K562 (cell line): ENCODE measurements around the gene NYAP2. TPM values are rescaled to one million over a fixed set of nuclear protein-coding genes. Genes with fewer than 3 reads are reported as not detected.

Experiments used
- ATAC-seq: fragments of 200-7000 bp; cut with Tn5 transposase; 3 replicates; pipeline ENCODE4 v1.9.1; 2020; ENCODE audit warnings: moderate library complexity
- BruUV-seq: library from RNA; stranded (reverse); fragments of 400-500 nt; replicated peaks from 2 replicates; lab custom pipeline; 2021; lab: Mats Ljungman, UMichigan
- CTCF ChIA-PET: fragments of 300-600 bp; formaldehyde crosslinking; extraction: SDS; loops from one replicate; lab custom pipeline; 2021; ENCODE audit warnings: low intra/inter-chr PET ratio; lab: Yijun Ruan, JAX
- POLR2A ChIA-PET: fragments of 300-600, 350-650 bp; sonication (Branson Sonifier 250); formaldehyde crosslinking; extraction: SDS; loops from one replicate; lab custom pipeline; 2021; ENCODE audit warnings: antibody characterized with exemption, inconsistent platforms; lab: Yijun Ruan, JAX
- DNase-seq, 4 experiments: peaks; one replicate each; pipeline versions ENCODE4 v3.0.0 to v3.0.0-alpha.2; 2011 to 2018; ENCODE audit warnings: low spot score in 3 of 4, mixed read lengths in 3 of 4; ENCODE audit errors: extremely low read depth in 1 of 4
- FAIRE-seq: peaks from 2 replicates; lab custom pipeline; 2011; peaks lifted over from hg19 to GRCh38; lab: Jason Lieb, UNC
- H2AFZ ChIP-seq: 2 replicates; pipeline ENCODE4 v1.6.0; 2011; ENCODE audit warnings: low read depth, low read length, control low read depth, inconsistent platforms
- H3K27ac ChIP-seq: fragments of 200-600 bp; 3 replicates; pipeline ENCODE4 v1.8.0; 2011; ENCODE audit warnings: low read depth, mild to moderate bottlenecking, control low read depth, inconsistent platforms, low read length, moderate library complexity, mixed read lengths; ENCODE audit errors: extremely low read depth
- H3K27me3 ChIP-seq, 2 experiments: fragments of 300-600 bp in 1 of 2; 2 replicates in 1 of 2; 3 replicates in 1 of 2; pipeline versions ENCODE4 v1.6.0 to v1.8.0; 2011; ENCODE audit warnings: inconsistent platforms in 2 of 2, low read length in 2 of 2, mild to moderate bottlenecking in 1 of 2, mixed read lengths in 1 of 2, moderate library complexity in 1 of 2; ENCODE audit not compliant: control insufficient read depth in 2 of 2, insufficient read depth in 2 of 2
- H3K36me3 ChIP-seq: fragments of 300-600 bp; 3 replicates; pipeline ENCODE4 v1.8.0; 2011; ENCODE audit warnings: mild to moderate bottlenecking, low read length, inconsistent platforms; ENCODE audit not compliant: control insufficient read depth, insufficient read depth
- H3K4me1 ChIP-seq, 2 experiments: fragments of 200-600 bp in 1 of 2; replicated peaks in 1 of 2; 2 replicates in 1 of 2; 3 replicates in 1 of 2; pipeline versions ENCODE4 v1.5.1 to v1.8.0; 2011; ENCODE audit warnings: inconsistent platforms in 2 of 2, low read length in 2 of 2, mild to moderate bottlenecking in 1 of 2, mixed read lengths in 1 of 2, moderate library complexity in 1 of 2; ENCODE audit not compliant: control insufficient read depth in 2 of 2, insufficient read depth in 2 of 2
- H3K4me2 ChIP-seq: 2 replicates; pipeline ENCODE4 v1.6.1; 2011; ENCODE audit warnings: low read length, control low read depth, inconsistent platforms, mixed read lengths; ENCODE audit not compliant: insufficient read depth
- H3K4me3 ChIP-seq: fragments of 200-600 bp; sonication (generic), shearing (Covaris generic); 2 replicates; pipeline ENCODE4 v1.5.1; 2016; ENCODE audit warnings: control low read depth, inconsistent platforms
- H3K79me2 ChIP-seq: fragments of 200-600 bp; 3 replicates; pipeline ENCODE4 v1.8.0; 2011; ENCODE audit warnings: low read length, inconsistent platforms; ENCODE audit not compliant: control insufficient read depth, insufficient read depth
- H3K9ac ChIP-seq, 2 experiments: 2 replicates each; pipeline versions ENCODE4 v1.6.0 to v1.6.1; 2011; ENCODE audit warnings: low read depth in 2 of 2, low read length in 2 of 2, control low read depth in 1 of 2, inconsistent platforms in 1 of 2, mild to moderate bottlenecking in 1 of 2, mixed read lengths in 1 of 2; ENCODE audit not compliant: insufficient read depth in 1 of 2
- H3K9me1 ChIP-seq: one replicate; pipeline ENCODE4 v1.6.0; 2011; ENCODE audit warnings: inconsistent platforms, mild to moderate bottlenecking, low read length, moderate library complexity; ENCODE audit not compliant: control insufficient read depth, insufficient read depth
- H3K9me3 ChIP-seq: replicated peaks from 2 replicates; pipeline ENCODE4 v1.5.1; 2011; ENCODE audit warnings: low read depth, low read length, inconsistent platforms; ENCODE audit not compliant: control insufficient read depth, insufficient read depth
- H4K20me1 ChIP-seq: replicated peaks from 2 replicates; pipeline ENCODE4 v1.6.1; 2011; ENCODE audit warnings: low read length, inconsistent platforms, mixed read lengths; ENCODE audit not compliant: control insufficient read depth, insufficient read depth
- CREB1 ChIP-seq, 2 experiments: sonication (generic) in 1 of 2; formaldehyde crosslinking in 1 of 2; IDR thresholded peaks; 2 replicates each; pipeline versions ENCODE4 v1.6.1 to v1.8.0; 2012 to 2022; ENCODE audit warnings: inconsistent platforms in 1 of 2, mild to moderate bottlenecking in 1 of 2, missing genetic modification reagents in 1 of 2, moderate library complexity in 1 of 2
- HCFC1 ChIP-seq: IDR thresholded peaks from 2 replicates; pipeline ENCODE4 v1.6.1; 2012; ENCODE audit warnings: low read depth, low read length, improper control_type of control experiment
- HNRNPL ChIP-seq: fragments of 200-400 bp; formaldehyde crosslinking; IDR thresholded peaks from 2 replicates; pipeline ENCODE4 v1.6.1; 2017; ENCODE audit warnings: low read depth, mild to moderate bottlenecking, low read length
- ILF3 ChIP-seq: fragments of 450-650 bp; IDR thresholded peaks from 2 replicates; pipeline ENCODE4 v1.6.1; 2018; ENCODE audit warnings: antibody characterized with exemption, mild to moderate bottlenecking, moderate library complexity, borderline replicate concordance
- LARP7 ChIP-seq: fragments of 450-650 bp; IDR thresholded peaks from 2 replicates; pipeline ENCODE4 v1.6.1; 2016
- NCOA2 ChIP-seq, 2 experiments: fragments of 450-650 bp; IDR thresholded peaks; 2 replicates each; pipeline ENCODE4 v1.6.1; 2018; ENCODE audit warnings: mild to moderate bottlenecking in 2 of 2, moderate library complexity in 1 of 2; ENCODE audit not compliant: partially characterized antibody in 2 of 2
- NFYB ChIP-seq: IDR thresholded peaks from 2 replicates; pipeline ENCODE4 v1.6.1; 2011; ENCODE audit warnings: mild to moderate bottlenecking, moderate library complexity; ENCODE audit not compliant: insufficient read length; ENCODE audit errors: extremely low read depth
- OTX1 ChIP-seq: fragments of 450-650 bp; formaldehyde crosslinking; IDR thresholded peaks from 2 replicates; pipeline ENCODE4 v1.4.0; 2022; ENCODE audit warnings: mild to moderate bottlenecking
- RAD51 ChIP-seq: fragments of 450-650 bp; IDR thresholded peaks from 2 replicates; pipeline ENCODE4 v1.7.1; 2016; ENCODE audit warnings: low read depth, mild to moderate bottlenecking, borderline replicate concordance
- RBM17 ChIP-seq: fragments of 200-400 bp; formaldehyde crosslinking; IDR thresholded peaks from 2 replicates; pipeline ENCODE4 v1.6.1; 2017; ENCODE audit warnings: low read depth, mild to moderate bottlenecking, low read length, borderline replicate concordance
- RHOXF2B ChIP-seq: fragments of 250-450 bp; sonication (Bioruptor Pico); conservative IDR thresholded peaks from 2 replicates; pipeline ENCODE4 v1.5.1; 2021
- STAT5B ChIP-seq: fragments of 250-450 bp; sonication (Bioruptor Pico); IDR thresholded peaks from 2 replicates; pipeline ENCODE4 v1.8.0; 2021; ENCODE audit warnings: mild to moderate bottlenecking, inconsistent platforms
- ZNF197 ChIP-seq: fragments of 200-800 bp; sonication (Bioruptor generic); IDR thresholded peaks from 2 replicates; pipeline ENCODE4 v1.6.1; 2016; ENCODE audit warnings: low read depth, missing genetic modification characterization, missing compliant biosample characterization
- ZNF316 ChIP-seq: fragments of 450-650 bp; IDR thresholded peaks from 2 replicates; pipeline ENCODE4 v1.6.1; 2016
- ZNF57 ChIP-seq: fragments of 450-650 bp; formaldehyde crosslinking; IDR thresholded peaks from 2 replicates; pipeline ENCODE4 v1.4.0; 2020; ENCODE audit warnings: mild to moderate bottlenecking, moderate library complexity
- ZNF75A ChIP-seq: fragments of 450-650 bp; formaldehyde crosslinking; IDR thresholded peaks from 2 replicates; pipeline ENCODE4 v1.4.0; 2020; ENCODE audit warnings: mild to moderate bottlenecking
- WGBS: fragments of 100-300 bp; shearing (Covaris generic); methylation state at CpG from one replicate; pipeline ENCODE4 v1.1.6; 2016; ENCODE audit warnings: low coverage, mixed read lengths; ENCODE audit not compliant: insufficient coverage; ENCODE audit errors: missing lambda C conversion rate; 5-methylcytosine and 5-hydroxymethylcytosine counted together
- in situ Hi-C: fragments of 300-500 bp; cut with MboI; formaldehyde crosslinking; loops from 4 replicates; pipeline ENCODE4 v1.15.0; 2018; ENCODE audit warnings: inconsistent platforms, mixed read lengths
- intact Hi-C: fragments of 100-400 bp; cut with micrococcal nuclease; formaldehyde crosslinking; loops from 2 replicates; pipeline ENCODE4 v1.14.2; 2022
- polyA plus RNA-seq, 8 experiments: library from polyadenylated mRNA; depleted of rRNA in 4 of 8; stranded (reverse) in 5 of 8; unstranded in 3 of 8; fragments of >200 nt; fragmentation: Nextera tagmentation in 2 of 8; fragmentation: Illumina TruSeq in 1 of 8; extraction: Ambion mirVana in 2 of 8; extraction: Trizol in 1 of 8; gene quantifications; 2 replicates each; pipeline versions ENCODE4 v1.2.1 to v1.2.3, GENCODE V29; 2011 to 2014; ENCODE audit warnings: inconsistent platforms in 1 of 8, missing spikeins in 1 of 8
- total RNA-seq, 7 experiments: library from RNA; depleted of rRNA in 6 of 7; stranded (reverse); fragments of >200 nt in 6 of 7; fragmentation: Illumina TruSeq in 2 of 7; extraction: Trizol in 2 of 7; gene quantifications; 2 replicates each; pipeline versions ENCODE4 v1.2.1 to v1.2.3, GENCODE V29; 2011 to 2021; ENCODE audit warnings: low replicate concordance in 1 of 7
- TF ChIP-seq, protein P1 (sequence below): fragments of 450-650 bp; formaldehyde crosslinking; IDR thresholded peaks from 2 replicates; pipeline ENCODE4 v1.4.0; 2020; ENCODE audit warnings: mild to moderate bottlenecking, mixed read lengths
- TF ChIP-seq, protein P2 (sequence below): fragments of 250-450 bp; sonication (Bioruptor Pico); IDR thresholded peaks from 2 replicates; pipeline ENCODE4 v1.6.1; 2021; ENCODE audit warnings: mild to moderate bottlenecking
- TF ChIP-seq, protein P3 (sequence below): IDR thresholded peaks from 2 replicates; pipeline ENCODE4 v1.6.1; 2016; ENCODE audit warnings: missing genetic modification characterization, missing compliant biosample characterization

NYAP2 gene
- total and polyA plus RNA-seq, 9 of the 15 experiments (the other 6 are each of a cell fraction or from before 2014, with no cell fraction given): 0.03 to 0.04 (median 0.04) TPM; not detected in 3

DNA sequence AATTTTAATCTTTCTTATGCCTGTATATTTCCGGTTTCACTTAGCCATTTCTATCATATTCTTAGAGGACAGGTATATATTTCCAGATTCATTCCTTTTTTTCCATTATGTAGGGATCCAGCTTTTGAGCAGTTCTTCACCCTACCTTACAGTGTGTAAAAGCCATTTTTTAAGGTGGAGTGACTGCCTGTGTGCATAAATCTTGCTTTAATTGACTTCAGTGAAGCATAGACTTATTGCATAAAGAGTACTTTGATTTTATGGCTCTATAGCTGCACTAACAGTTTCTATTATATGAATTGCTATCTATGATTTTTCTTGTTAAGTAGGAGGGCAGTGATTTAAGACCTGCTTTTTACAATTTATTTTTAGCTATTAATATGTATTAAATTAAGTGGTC lies 132.6 kb downstream of the NYAP2 start (continued):
- TF ChIP-seq, protein P1, sequence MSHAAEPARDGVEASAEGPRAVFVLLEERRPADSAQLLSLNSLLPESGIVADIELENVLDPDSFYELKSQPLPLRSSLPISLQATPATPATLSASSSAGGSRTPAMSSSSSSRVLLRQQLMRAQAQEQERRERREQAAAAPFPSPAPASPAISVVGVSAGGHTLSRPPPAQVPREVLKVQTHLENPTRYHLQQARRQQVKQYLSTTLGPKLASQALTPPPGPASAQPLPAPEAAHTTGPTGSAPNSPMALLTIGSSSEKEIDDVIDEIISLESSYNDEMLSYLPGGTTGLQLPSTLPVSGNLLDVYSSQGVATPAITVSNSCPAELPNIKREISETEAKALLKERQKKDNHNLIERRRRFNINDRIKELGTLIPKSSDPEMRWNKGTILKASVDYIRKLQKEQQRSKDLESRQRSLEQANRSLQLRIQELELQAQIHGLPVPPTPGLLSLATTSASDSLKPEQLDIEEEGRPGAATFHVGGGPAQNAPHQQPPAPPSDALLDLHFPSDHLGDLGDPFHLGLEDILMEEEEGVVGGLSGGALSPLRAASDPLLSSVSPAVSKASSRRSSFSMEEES (CRISPR knock-in tag): no peak
- no peak for TF ChIP-seq HNRNPL
- TF ChIP-seq NFYB: no peak
- TF ChIP-seq OTX1: no peak
- TF ChIP-seq RHOXF2B: no peak
- TF ChIP-seq ILF3: no peak
- no peak for TF ChIP-seq LARP7
- no peak for TF ChIP-seq NCOA2 (IDR thresholded peaks at IDR 0.05; ENCODE audit: partially characterized antibody in 2 of 2)
- no peak for TF ChIP-seq CREB1 (IDR thresholded peaks at IDR 0.05)
- TF ChIP-seq CREB1 (CRISPR knock-in tag; IDR thresholded peaks at IDR 0.05): no peak

DNA sequence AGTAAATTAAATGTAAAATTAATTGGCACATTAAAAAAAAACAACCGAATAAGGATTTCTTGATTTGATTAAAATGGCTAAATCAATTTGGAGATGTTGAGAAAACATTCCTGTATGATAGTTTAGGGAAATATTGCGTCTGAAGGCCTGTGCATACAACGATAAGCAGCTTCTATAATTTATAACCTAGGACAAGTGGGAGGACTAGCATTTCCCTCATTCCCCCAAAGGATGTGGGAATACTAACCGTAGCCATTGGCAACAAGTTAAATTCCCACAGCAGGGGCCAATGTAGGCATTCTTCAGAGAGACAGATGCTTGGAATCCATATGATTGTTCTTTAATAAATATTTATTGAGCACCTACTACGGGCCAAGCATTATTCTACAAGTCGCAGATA lies 134.5 kb downstream of the NYAP2 start:
- in situ Hi-C loops: no loop called here
- intact Hi-C loops: no loop called here
- no peak overlapping the region for H3K4me3 ChIP-seq
- no peaks in the 10 kb centered on the region for H4K20me1 ChIP-seq
- POLR2A ChIA-PET: no interaction called here
- no peak for FAIRE-seq
- no peaks in the 10 kb centered on the region for H3K36me3 ChIP-seq
- H3K27me3 ChIP-seq: no peaks in the 10 kb centered on the region
- no peak overlapping the region for H3K27ac ChIP-seq
- 14% methylated on average over 4 of the region's 6 CpGs for WGBS
- no peak overlapping the region for H3K4me2 ChIP-seq
- H3K9me3 ChIP-seq: no peaks in the 10 kb centered on the region
- H3K4me1 ChIP-seq: no peaks in the 10 kb centered on the region
- no peaks in the 10 kb centered on the region for H3K9me1 ChIP-seq
- no peak for DNase-seq
- H3K9ac ChIP-seq: no peak overlapping the region
- ATAC-seq: no peak
- CTCF ChIA-PET: no interaction called here
- no TSS peak for BruUV-seq
- H3K79me2 ChIP-seq: no peaks in the 10 kb centered on the region
- H2AFZ ChIP-seq: no peak overlapping the region
- TF ChIP-seq HCFC1: no peak
- TF ChIP-seq RBM17: no peak
- TF ChIP-seq ZNF57: no peak
- TF ChIP-seq, protein P2, sequence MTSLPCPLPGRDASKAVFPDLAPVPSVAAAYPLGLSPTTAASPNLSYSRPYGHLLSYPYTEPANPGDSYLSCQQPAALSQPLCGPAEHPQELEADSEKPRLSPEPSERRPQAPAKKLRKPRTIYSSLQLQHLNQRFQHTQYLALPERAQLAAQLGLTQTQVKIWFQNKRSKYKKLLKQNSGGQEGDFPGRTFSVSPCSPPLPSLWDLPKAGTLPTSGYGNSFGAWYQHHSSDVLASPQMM: no peak
- no peak for TF ChIP-seq ZNF75A (CRISPR knock-in tag)
- TF ChIP-seq, protein P3, sequence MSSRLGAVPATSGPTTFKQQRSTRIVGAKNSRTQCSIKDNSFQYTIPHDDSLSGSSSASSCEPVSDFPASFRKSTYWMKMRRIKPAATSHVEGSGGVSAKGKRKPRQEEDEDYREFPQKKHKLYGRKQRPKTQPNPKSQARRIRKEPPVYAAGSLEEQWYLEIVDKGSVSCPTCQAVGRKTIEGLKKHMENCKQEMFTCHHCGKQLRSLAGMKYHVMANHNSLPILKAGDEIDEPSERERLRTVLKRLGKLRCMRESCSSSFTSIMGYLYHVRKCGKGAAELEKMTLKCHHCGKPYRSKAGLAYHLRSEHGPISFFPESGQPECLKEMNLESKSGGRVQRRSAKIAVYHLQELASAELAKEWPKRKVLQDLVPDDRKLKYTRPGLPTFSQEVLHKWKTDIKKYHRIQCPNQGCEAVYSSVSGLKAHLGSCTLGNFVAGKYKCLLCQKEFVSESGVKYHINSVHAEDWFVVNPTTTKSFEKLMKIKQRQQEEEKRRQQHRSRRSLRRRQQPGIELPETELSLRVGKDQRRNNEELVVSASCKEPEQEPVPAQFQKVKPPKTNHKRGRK (tag): no peak
- no peak for TF ChIP-seq STAT5B
- TF ChIP-seq RAD51: no peak
- TF ChIP-seq ZNF316: no peak
- TF ChIP-seq ZNF197 (CRISPR knock-in tag): no peak
